Ascending aorta (tissue), 2 donors: Measurements from ENCODE around the gene PPP1R14D. TPM values are rescaled to one million over a fixed set of nuclear protein-coding genes. Genes with fewer than 3 reads are reported as not detected.
A peak's percentile ranks its signal among the peaks of the same experiment; 100 is the strongest.

ENCODE experiments used
- DNase-seq, 2 donors: peaks; one replicate each; pipeline ENCODE4 v3.0.0-alpha.2; 2019; ENCODE audit warnings: low spot score in 2 of 2
- H3K27ac ChIP-seq, 2 donors: fragments of 200-600 bp; sonication (generic); one replicate each; pipeline ENCODE4 v1.5.1; 2016 to 2017; ENCODE audit warnings: mild to moderate bottlenecking in 1 of 2
- H3K27me3 ChIP-seq: fragments of 200-600 bp; sonication (generic); one replicate; pipeline ENCODE4 v1.5.1; 2017
- H3K36me3 ChIP-seq, 2 donors: fragments of 200-600 bp; sonication (generic); one replicate each; pipeline ENCODE4 v1.5.1; 2016
- H3K4me1 ChIP-seq, 2 donors: fragments of 200-600 bp; sonication (generic); one replicate each; pipeline ENCODE4 v1.5.1; 2016 to 2017; ENCODE audit warnings: mild to moderate bottlenecking in 1 of 2
- H3K4me3 ChIP-seq, 2 donors: fragments of 200-600 bp; sonication (generic); one replicate each; pipeline ENCODE4 v1.5.1; 2016 to 2017; ENCODE audit warnings: mild to moderate bottlenecking in 1 of 2
- H3K9me3 ChIP-seq, 2 donors: fragments of 200-600 bp; sonication (generic); one replicate each; pipeline ENCODE4 v1.5.1; 2016
- CTCF ChIP-seq, 3 experiments: fragments of 200-600 bp in 2 of 3; fragments of 450-650 bp in 1 of 3; sonication (generic) in 2 of 3; IDR thresholded peaks; one replicate each; pipeline ENCODE4 v1.5.1; 2016 to 2019; ENCODE audit warnings: antibody characterized with exemption in 3 of 3, mild to moderate bottlenecking in 1 of 3, moderate library complexity in 1 of 3
- intact Hi-C: fragments of 100-400 bp; cut with DNase I; formaldehyde crosslinking; loops from one replicate; pipeline ENCODE4 v1.15.1; 2023
- total RNA-seq: library from RNA; depleted of rRNA; stranded (reverse); fragments of >200 nt; gene quantifications from one replicate; pipeline ENCODE4 v1.1.0, GENCODE V29; 2016

Gene PPP1R14D
- not detected for total RNA-seq

DNA sequence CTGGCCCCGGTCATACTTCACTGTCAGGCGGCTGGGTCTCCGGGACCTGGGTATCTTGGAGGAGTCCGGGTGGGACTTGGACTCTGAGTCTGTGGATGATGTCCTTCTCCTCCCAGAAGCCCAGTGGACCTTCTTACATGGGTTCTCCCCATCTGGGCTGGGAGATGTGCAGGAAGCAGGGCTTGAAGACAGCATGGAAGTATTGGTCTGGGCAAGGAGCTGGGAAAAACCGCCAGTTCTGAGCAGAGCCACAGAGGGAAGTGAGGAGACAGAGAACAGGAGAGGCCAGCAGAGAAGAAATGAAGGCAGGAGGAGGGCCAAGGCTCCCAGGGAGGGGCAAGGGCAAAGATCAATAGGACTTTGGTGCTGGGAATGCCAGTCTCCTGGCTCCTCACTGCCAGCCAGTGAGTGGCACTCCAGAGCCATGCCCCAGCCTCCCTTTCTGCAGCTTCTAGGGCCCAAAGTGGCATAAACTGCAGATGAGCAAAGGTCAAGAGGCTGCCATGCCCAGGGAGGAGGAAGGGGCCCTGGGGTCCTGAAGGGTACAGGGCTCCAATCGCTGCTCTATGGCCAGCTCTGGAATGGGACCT lies at the start of gene PPP1R14D:
Gene PPP1R14D (minus strand): TSS at position 262 of the 590 bp plus-strand sequence. CDS start 67 bp downstream, at position 195.
- intact Hi-C loops = no loop called here
- Histone ChIP-seq H3K4me3 (no peak within 1 kb of the TSS), H3K9me3 (no peaks in the 10 kb centered on the region)

GRCh38 chr15:40877694-40878093 lies 49.2 kb upstream of the PPP1R14D start:
- TF ChIP-seq CTCF (IDR thresholded peaks at IDR 0.05) = no peak
- Histone ChIP-seq H3K9me3 (no peaks in the 10 kb centered on the region), H3K4me1 (peaks cover 0 to 2% of the 10 kb centered on the region in 2 donors), H3K27me3 (no peaks in the 10 kb centered on the region), H3K27ac (no peak overlapping the region), H3K36me3 (no peaks in the 10 kb centered on the region), H3K4me3 (no peak overlapping the region)
- no peak for DNase-seq
- intact Hi-C loops = no loop called here

More for the DNA sequence above, at the start of gene PPP1R14D:
- no peaks in the 10 kb centered on the region for H3K36me3 ChIP-seq
- TF ChIP-seq CTCF (IDR thresholded peaks at IDR 0.05) = no peak
- no peaks in the 10 kb centered on the region for H3K4me1 ChIP-seq
- H3K27ac ChIP-seq = no peak within 1 kb of the TSS
- DNase-seq = no peak
- H3K27me3 ChIP-seq = no peaks in the 10 kb centered on the region

GRCh38 chr15:40875991-40876730 lies 47.7 kb upstream of the PPP1R14D start:
- no peak overlapping the region for H3K27ac ChIP-seq
- H3K4me3 ChIP-seq = no peak overlapping the region
- no peaks in the 10 kb centered on the region for H3K36me3 ChIP-seq
- no peaks in the 10 kb centered on the region for H3K27me3 ChIP-seq
- no peak for TF ChIP-seq CTCF (IDR thresholded peaks at IDR 0.05)
- DNase-seq = no peak
- H3K9me3 ChIP-seq = no peaks in the 10 kb centered on the region
- peaks cover 0 to 2% of the 10 kb centered on the region in 2 donors for H3K4me1 ChIP-seq
- intact Hi-C loops = no loop called here

DNA sequence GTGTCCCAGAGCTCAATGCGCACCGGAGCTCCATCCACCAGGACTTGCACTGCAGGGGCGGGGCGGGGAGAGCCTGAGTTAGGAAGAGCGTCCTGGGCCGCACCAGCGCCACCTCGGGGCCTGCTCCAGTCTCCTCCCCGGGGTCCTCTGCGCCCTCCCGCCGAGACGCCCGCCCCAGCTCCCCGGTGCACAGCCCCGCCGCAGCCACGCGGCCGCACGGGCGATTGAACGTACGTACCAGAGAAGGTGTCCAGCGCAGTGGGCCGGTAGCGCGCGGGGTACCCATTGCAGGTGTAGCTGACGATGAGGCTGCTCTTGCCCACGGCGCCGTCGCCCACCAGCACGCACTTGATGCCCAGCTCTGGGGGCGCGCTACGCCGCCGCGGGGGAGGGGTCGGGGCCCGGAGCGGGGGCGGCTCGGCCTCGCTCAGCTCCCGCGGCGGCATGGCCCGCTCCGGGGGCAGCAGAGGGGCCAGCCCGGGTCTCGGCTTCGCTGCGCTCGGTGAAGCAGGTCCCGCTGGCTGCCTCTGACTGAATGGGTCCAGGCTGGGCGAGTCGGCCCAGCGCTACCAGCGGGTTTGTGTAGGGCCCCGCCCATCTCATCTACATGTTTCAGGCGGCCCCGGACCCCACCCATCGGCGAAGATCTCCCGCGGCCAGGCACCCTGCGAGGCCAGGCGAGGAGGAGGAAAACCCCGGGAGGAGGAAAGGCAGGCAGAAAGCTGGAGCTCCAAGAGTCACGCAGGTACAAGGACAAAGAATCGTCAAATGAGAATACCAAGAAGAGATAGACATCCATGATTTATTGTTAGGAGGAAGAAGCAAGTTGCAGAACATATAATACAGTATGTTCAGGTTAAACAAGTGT lies 45.4 kb upstream of the PPP1R14D start, which contains the start of gene RHOV:
Gene RHOV (minus strand): TSS at position 541 of the 868 bp plus-strand sequence. CDS start 95 bp downstream, at position 446.
- Histone ChIP-seq H3K27ac (no peak within 1 kb of the TSS), H3K9me3 (no peaks in the 10 kb centered on the region), H3K27me3 (no peaks in the 10 kb centered on the region), H3K36me3 (no peaks in the 10 kb centered on the region), H3K4me3 (peak within 1 kb of the TSS; percentile 58 to 73), H3K4me1 (peaks cover 0 to 2% of the 10 kb centered on the region in 2 donors)
- DNase-seq = peak in 1 of 2 donors; percentile 71
- intact Hi-C loops = no loop called here
- peak in 2 of 3 experiments; percentile 8 to 30 for TF ChIP-seq CTCF (IDR thresholded peaks at IDR 0.05)

DNA sequence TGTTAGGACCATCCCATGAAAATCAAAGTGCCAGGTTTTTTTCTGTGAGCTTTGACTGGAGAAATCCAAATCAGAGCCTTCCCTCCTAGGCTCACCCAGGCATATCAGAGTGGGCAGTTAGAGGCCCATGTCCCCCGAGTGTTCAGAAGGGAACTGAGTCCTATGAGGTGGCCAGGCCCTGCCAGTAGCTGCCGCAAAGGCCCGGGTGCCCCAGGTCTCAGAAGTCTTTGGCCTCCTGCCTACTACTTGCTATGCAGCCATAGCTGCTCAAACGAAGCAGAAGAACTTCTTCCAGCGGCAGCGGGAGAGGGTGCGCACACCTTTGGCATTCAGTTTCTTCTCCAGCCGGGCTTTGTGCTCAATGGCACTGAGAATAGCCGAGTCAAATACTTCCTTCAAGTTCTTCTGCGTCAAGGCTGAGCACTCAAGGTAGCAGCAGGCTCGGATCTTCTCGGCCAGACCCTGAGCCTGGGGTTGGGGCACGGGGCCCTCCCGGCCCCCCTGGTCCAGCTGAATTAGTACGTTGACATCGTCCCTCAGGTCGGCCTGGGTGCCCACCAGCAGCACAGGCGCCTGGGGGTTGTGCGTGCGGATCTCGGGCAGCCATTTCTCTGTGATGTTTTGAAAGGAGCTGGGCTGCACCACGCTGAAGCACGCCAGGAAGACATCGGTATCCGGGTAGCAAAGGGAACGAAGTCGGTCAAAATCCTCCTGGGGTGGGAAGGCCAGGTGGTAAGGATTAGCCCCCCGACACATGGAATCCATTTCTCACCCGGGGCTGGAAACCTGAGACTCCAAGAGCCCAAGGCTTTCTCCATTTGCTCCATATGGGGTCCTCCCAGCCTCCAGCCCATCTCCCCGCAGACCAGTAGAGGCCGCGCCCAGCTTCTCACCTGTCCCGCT lies 44.5 kb upstream of the PPP1R14D start:
- TF ChIP-seq CTCF (IDR thresholded peaks at IDR 0.05) = no peak
- Histone ChIP-seq H3K36me3 (no peaks in the 10 kb centered on the region), H3K4me1 (peaks cover 0 to 2% of the 10 kb centered on the region in 2 donors), H3K4me3 (peak overlapping the region; percentile 58 to 73), H3K9me3 (no peaks in the 10 kb centered on the region), H3K27ac (no peak overlapping the region), H3K27me3 (no peaks in the 10 kb centered on the region)
- intact Hi-C loops = no loop called here
- no peak for DNase-seq
